HG03045 (cell line): Measurements from ENCODE around the gene NGF.
A peak's percentile ranks its signal among the peaks of the same experiment; 100 is the strongest.
"Not testable (repeated sequence)": the region's sequence is repeated elsewhere in the genome, so short reads cannot be mapped to it uniquely, and the experiment has no call there.

ENCODE experiments used
- ATAC-seq: cut with Tn5 transposase; IDR thresholded peaks from one replicate; pipeline ENCODE4 v1.9.1; 2021; ENCODE audit warnings: mild to moderate bottlenecking, moderate library complexity; ENCODE audit not compliant: unreplicated experiment

NGF gene

DNA sequence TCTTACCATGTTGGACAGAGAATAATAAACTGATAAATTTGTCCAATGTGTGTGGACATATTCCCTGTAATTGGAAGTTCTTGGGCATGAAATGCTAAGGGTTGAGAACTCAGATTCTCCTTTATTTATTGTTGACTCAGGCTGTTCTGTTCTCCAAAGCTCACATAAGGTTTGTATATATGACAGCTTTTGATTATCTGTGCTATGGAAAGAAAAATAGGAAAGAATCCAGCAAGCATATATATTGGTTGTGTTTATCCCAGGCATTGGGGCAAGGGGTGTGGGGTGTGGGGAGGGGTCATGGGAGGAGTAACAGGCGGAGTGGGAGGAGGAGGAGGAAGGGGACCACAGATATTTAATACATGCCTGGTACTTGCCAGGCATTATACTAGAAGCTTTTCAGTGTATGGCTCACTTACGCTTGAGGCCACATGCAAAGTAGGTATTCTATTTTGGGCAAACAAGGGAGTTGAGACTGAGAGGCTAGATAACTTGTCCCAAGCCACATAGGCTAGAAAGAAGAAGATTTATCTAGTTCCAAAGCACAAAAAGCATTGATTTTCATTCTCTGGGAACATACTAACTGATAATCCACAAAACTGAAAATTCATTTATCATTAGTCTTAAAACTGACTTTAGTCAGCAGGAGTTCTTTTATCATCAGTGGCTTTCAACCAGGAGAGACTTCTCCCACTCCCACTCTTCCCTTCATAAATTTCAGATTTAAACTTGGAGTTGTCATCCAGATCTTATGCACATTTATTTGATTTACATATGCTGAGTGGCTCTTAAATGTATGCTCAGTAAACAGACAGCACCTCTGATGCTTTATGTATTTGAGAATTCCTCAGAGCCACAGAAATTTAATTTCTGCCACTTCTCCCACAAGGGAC lies 27.2 kb downstream of the NGF start:
- no peak for ATAC-seq

DNA sequence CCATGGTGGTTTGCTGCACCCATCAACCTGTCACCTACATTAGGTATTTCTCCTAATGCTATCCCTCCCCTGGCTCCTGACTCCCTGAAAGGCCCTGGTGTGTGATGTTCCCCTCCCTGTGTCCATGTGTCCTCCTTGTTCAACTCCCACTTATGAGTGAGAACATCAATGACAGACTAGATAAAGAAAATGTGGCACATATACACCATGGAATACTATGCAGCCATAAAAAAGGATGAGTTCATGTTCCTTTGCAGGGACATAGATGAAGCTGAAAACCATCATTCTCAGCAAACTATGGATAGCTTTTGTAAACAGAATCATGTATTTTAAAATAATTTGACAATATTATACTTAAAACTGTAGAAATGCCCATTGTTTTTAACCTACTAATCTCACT lies 28.5 kb downstream of the NGF start:
- not testable (repeated sequence) for ATAC-seq

DNA sequence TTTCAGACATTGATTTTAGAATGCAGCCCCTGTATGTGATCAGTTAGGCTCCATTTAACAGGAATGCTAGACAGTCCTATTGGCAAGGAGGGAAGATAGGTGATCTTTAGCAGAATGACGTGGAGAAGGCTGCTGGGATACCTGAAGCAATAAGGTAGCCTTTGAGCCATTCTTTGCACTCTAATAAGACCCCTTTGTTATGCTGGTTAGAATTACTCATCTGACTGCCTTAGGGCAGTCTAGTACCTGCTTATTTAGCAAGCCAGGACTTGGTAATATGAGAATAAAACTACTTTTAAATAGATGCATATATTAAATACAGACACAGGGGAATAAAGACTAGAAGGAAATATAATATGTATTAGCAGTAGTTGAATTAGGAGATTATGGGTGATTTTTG lies 29.1 kb downstream of the NGF start:
- no peak for ATAC-seq

DNA sequence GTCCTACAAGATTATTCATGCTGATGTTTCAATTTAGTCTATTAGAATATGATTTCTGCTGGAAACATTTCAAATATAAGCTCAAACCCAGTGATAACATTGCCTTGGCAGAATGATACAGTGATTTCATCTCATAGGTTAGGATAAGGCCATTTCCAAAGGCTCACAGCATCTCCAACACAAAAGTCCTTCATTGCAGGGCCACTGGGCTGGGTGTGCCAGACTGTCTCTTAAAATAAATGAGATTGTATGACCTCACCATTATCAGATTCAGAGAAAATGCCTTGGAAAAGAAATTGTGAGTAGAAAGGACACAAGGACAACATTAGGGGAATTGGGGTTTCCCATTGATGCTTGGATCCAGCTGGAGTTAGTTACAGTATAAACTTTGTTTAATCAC lies 30.4 kb downstream of the NGF start:
- ATAC-seq, result no peak

DNA sequence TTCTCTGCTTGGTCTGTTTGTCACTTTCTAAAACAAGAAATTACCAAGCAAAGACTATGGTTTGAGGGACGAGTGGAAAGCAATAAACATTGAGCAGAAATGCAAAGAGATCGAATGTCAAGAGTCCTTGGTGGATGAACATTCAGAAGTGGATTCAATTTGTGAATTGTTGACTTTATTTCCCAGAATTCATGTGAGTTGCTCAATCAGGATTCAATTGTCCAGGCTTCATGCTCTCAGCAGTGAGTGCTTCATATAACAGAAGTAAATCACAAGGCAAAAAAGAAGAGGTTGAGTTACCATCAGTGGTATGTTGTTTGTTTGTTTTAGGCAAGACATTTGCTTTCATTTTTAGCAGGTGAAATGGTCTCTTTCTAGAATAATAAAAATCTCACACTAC lies 31.9 kb downstream of the NGF start:
- no peak for ATAC-seq

DNA sequence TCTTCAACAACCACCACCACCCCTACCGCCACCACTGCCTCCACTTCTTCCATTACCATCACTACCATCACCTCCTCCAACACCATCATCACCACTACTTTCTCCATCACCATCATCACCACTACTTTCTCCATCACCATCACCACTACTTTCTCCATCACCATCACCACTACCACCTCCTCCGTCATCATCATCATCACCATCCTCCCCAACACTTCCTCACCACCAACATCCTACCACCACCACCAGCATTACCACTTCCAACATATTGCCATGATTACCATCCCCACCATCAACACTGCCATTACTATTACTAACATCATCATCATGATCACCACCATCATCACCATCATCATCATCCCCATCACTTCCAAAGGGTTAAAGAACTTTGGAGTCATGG lies 34.7 kb downstream of the NGF start:
- ATAC-seq, result no peak

DNA sequence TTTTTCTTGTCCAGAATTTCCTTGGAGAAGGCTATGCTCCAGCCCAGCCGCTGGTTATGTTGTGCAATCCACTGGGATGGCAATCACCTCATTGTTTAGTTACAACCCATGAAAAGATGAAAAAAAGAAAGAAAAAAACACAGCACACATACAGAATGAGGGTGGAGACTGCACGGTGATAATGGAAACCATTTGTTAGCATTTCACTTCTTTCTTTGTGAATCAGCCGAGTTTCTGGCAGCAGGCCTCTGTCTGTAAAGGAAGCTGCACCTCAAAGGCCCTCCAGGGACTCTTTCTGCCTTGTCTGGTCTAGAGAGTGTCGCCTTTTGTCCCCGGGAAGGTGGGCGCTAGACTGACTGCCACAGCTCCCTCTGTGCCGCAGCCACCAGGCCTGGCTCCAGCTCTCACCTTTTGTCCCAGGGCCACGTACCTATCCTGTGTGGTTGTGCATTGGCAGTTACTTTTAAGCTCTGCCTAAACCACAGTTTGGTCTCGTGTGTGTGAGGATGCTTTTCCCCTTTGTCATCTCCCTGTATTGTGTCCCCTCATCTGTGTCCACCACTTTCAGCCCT lies 35.6 kb downstream of the NGF start:
- ATAC-seq, result no peak

DNA sequence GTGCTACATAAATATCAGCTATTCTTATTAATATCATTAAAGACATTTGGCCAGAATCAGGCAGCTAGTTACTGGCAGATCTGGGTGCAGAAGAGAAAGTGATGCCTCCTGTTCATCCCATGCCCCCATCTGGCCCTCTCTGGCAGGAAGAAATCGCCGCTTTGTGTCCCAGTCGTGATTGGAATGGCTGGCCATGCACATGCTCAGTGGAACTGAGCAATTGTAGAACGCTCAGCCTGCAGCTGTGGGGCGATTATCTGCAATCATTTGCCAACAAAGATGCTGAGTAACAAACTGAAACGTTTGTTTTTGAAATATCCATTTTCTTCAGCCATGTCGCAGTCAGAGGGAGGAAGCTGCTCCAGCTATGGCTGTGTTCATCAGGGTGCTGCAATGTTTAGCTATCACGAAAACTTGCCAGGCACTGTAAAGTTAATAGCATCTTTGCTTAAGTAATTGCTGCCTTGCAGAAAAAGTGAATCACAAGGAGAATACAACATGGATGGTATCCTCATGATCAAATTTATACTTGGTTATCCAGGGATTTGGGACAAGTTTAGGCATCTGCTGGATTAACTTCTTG lies 36.5 kb downstream of the NGF start:
- ATAC-seq, result no peak

DNA sequence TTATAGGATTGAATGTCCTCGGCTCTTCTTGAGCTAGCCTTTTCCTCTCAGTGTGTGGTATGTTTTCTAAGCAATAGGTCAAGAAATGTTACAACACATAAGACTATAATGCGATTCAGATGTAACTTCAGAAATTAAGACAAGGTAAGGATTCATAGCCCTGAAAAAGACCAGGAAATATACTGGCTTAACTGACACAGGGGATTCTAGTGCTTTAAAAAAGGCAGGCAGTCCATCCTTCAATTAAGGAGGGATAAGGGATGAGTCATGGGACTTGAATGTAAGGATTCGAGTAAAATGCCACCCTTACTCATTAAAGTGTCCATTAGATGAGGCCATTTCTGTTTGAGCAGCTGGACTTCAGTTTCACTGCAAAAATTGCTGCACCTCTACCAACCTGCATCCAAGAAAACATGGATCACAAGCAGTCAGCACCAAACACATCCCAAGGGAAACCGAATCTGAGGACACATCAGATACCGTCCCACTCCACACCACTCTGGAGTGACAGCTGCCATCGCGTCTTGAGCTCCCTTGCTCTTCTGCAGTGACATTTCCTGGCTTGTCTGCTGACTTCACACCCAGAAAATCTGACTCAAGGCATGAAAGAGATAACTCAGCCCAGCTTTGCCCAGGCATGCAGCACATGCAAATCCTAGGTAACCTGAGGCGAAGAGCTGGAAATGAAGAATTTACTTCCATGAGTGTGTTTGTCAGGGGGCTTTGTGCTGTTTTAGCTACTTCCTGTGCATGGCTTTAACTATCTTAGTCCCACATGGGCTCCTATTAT lies 37.8 kb downstream of the NGF start:
- ATAC-seq, result no peak

DNA sequence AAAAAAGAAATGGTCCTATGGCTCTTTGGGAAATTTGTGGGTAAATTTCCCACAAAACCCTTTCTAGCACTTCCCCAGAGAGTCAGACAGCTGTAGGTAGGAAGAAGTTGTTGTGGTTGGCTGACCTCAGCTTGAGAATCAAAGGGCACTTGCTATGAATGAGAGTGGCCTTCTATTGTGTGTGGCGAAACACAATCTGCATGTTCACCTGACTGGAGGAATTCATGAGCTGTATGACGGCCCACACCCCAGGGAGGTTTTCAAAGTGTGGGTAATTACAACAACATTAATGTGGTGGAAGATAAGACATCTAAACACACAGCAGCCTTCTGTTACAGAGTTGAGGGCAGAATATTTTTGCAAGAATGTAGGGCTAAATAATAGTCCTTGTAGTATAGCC lies 38.8 kb downstream of the NGF start:
- no peak for ATAC-seq

DNA sequence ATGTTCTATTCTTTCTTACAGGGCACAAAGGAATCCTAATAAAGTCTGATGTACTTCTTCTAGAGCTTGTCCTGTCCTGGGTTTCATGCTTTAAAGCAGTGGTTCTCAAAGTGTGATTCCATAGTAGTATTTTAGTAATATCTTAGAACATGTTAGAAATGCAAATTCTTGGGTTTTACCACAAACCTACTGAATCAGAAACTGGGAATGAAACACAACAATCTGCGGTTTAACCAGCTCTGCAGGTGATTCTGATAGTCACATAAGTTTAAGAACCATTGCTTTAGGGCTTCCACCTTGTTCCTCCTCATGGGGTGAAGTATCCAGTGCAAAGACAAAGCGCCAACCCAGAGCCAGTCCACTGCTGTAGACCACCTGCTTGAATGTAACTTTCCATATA lies 41.1 kb downstream of the NGF start:
- ATAC-seq, result peak; percentile 82

DNA sequence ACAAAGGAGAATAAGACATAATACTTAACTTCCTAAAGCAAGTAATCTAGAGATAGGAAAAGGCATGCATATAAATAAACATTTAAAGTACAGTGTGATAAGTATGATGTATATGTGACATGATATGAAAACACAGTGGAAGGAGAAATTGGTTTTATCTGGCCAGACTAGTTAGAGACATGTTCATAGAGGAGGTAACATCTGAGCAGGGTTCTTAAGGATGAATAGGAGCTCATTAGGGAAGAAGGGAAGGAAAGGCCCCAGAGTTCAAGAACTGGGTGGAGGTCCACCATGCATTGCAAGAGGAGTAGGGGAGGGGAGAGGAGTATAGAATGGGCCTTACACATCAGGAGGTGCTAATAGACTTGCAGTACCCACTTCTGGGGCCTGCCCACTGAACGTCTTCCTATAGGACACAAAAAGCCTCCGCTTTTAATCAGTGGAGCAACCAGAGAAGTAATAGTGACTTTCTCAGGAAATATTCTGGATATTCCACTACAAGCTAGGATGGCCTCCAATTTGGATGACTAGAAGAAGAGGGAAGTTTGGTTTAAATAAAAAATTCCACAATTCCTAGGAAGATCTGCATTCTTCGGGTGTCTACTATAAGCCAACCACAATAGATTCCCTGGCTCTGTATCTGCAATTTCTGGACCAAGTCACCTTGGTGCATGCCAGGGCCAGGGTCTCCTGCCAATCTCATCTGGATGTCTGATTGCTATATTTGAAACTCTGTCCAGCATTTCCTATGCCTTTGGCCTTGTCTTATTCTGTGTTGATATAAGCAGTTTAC lies 41.9 kb downstream of the NGF start:
- no peak for ATAC-seq

DNA sequence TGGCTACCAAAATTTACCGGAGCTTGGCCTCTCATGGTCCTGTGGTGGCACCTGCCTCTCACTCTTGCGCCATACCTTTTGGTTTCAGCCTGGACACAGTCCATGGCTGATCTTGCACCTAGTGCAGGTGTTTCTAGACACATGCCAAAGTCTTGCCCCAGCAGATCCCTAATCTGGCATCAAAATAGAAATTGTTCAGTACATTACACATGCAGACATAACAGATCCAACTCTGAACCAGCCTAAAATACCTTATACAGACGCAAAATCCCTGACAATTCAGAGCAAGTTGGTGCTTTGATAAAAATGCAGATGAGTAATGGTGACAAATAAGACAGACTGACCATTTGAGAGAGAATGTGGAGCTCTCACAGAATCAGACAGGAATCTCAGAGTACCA lies 44.1 kb downstream of the NGF start:
- no peak for ATAC-seq

DNA sequence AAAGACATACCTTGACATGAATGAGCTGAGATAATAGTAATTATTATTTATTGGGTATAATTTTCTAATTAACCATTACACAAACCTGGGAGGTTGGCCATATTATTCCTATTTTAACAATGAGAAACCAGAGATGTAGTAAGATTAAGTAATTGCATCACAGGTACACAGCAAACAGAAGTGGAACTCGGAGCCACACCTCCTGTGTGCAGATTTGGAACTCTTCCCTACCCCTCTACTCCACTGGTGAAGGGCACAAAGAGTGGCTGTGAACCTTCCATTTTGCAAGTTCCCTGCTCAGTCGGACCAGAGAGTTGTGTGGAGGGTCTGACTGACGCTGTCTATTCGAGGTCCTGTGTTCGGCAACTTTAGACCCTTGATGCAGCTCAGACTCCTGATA lies 45.0 kb downstream of the NGF start:
- no peak for ATAC-seq

DNA sequence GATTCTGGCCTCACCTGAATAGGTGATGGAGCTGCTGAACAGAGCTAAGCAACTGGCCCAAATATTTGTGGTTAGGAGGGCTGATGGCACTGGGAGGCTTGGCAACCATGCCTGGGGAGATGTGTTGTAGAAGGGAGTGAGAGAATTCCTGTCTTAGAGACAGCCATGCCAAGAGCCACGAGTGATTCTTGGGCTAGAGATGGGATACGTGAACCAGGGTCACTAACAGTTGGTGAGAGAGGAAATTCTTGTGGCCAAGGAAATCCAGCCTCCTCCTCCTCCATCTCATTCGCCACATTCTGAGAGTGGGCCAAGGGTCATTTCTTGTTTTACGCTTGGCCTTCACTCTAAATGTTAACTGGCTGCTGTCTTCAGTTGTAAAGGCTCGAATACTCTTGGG lies 46.3 kb downstream of the NGF start:
- no peak for ATAC-seq

DNA sequence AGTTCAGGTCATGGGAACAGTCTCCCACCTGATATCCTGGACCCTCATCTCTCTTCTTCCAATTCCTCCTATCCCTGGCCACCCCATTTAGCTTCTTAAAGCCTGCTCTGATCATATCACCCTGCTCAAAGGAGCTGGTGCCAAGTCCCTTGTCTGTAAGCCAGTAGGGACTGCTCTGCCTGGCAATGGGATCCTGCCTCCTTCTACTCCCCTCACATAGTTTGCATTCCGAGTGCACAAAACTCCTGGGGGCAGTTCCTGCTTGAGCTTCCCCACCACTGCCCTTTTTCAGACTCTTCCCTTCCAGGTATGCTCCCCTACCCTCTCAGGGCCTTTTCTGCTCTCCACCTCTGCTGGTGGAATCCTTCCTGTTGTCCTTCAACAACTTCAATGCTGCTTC lies 48.1 kb downstream of the NGF start:
- no peak for ATAC-seq

DNA sequence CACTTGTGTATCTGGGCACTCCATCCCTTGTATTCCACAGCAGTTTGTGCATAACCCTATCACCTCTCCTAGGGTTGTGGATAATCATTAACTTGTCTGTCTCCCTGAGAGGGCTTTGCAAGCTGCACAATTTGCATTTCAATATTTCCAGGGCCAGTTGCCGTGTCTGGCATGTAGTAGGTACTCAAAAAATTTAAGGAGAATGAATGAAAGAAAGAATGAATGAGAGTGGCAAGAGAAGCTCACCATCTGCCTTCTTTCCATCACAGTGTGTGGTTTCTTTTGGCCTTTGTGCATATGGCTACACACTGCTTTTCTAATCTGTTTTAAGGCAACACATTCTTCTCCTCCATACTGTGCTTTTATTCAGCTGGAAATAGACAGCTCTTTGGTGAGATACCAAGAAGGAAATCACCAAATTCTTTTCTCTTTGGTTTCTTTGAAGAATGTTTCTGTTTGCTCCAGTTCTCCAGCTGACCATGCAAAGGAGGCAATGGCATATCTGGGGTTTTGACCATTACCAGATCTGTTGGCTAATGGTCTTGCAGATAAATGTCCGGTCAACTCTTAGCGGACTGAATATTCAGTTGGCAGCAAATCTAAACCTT lies 49.4 kb downstream of the NGF start:
- no peak for ATAC-seq

DNA sequence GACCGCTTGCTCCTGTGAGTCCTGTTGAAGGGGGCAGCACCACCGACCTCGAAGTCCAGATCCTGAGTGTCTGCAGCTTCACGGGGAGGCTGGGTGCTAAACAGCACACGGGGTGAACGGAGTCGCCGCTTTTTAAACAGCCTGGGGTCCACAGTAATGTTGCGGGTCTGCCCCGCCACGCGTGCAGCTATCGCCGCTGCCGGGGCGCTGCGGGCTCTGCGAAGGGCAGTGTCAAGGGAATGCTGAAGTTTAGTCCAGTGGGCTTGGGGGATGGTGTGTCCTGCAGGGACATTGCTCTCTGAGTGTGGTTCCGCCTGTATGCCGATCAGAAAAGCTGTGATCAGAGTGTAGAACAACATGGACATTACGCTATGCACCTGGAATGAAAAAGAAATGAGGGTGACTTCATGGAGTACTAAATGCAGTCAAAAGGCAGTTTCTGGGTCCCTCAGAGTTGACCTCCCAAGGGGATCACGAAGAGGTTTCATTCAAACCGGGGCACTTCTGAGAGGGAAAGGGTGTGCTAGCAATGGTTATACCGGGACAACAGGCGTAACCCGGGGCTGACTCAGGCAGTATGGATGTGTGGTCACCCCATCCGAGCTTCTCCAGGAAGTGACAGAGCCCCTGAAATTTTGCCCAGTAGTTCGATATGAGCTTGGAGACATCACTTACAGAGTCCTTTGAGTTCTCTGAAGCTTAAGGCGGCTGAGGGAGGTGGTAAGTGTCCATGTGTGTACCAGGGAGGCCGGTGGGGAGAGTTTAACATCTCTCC lies 51.4 kb downstream of the NGF start:
- ATAC-seq, result no peak

DNA sequence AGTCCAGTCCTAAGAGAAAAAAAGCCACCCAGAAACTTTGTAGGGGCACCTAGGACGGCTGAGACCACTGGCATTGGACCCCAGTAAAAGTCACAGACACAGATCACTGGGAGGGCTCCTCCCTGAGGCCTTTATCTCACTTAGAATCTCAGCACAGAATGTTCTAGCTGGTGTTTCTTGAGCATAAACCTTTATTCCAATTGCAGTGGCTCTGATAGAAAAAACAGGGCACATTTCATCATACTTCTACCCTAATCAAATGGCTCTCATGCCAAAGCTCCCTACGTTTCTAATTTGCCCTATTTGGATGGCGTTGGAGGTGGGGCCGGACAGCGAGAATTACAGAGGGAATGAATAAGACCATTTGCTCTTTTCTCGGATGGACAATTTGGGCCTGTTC lies 53.8 kb downstream of the NGF start:
- no peak for ATAC-seq
